GM13977 (cell line): ENCODE measurements around the gene LCN15.

Experiments
- DNase-seq: peaks from one replicate; pipeline ENCODE4 v3.0.0; 2012; ENCODE audit warnings: low spot score
- CTCF ChIP-seq: IDR thresholded peaks from 2 replicates; pipeline ENCODE4 v1.5.1; 2012; ENCODE audit warnings: mild to moderate bottlenecking, control low read depth; ENCODE audit not compliant: insufficient read depth; ENCODE audit errors: extremely low read depth, missing control alignments
- in situ Hi-C: fragments of 300-500 bp; cut with MboI; formaldehyde crosslinking; loops from one replicate; pipeline ENCODE4 v1.12.0; 2022; ENCODE audit warnings: low sequenced_read_pairs, low pct_unique_long_range_greater_than_20kb, mixed read lengths, inconsistent platforms; ENCODE audit not compliant: unreplicated experiment

The LCN15 gene

GRCh38 chr9:136738960-136739359 is 25.4 kb downstream of the LCN15 start:
- no peak for TF ChIP-seq CTCF
- no peak for DNase-seq
- in situ Hi-C loops = no loop called here

- no peak for TF ChIP-seq CTCF
- in situ Hi-C loops = no loop called here
- no peak for DNase-seq
Measured at GRCh38 chr9:136735812-136736480, 28.4 kb downstream of the LCN15 start.

GRCh38 chr9:136734837-136735496 is 29.4 kb downstream of the LCN15 start:
- no peak for DNase-seq
- in situ Hi-C loops = no loop called here
- no peak for TF ChIP-seq CTCF

- in situ Hi-C loops = no loop called here
- no peak for TF ChIP-seq CTCF
- DNase-seq = no peak
Measured at GRCh38 chr9:136733611-136734010, 30.7 kb downstream of the LCN15 start.

- no peak for TF ChIP-seq CTCF
- in situ Hi-C loops = no loop called here
- no peak for DNase-seq
Measured at GRCh38 chr9:136732444-136733178, 31.7 kb downstream of the LCN15 start.

- TF ChIP-seq CTCF = no peak
- no peak for DNase-seq
- in situ Hi-C loops = no loop called here
Measured at GRCh38 chr9:136729926-136730325, 34.4 kb downstream of the LCN15 start.
